B cell (primary cell): Measurements from ENCODE around the gene RIBC2. TPM values are rescaled to one million over a fixed set of nuclear protein-coding genes. Genes with fewer than 3 reads are reported as not detected.

Experiments
- ATAC-seq: fragments of 200-7000 bp; cut with Tn5 transposase; one replicate; pipeline ENCODE4 v1.10.0; 2021; ENCODE audit warnings: low read depth, mild to moderate bottlenecking, moderate number of reproducible peaks, moderate library complexity
- CTCF ChIA-PET: fragments of 350-600 bp; sonication (Branson Sonifier 250); formaldehyde crosslinking; loops from one replicate; lab custom pipeline; 2021; ENCODE audit warnings: antibody characterized with exemption, inconsistent platforms; lab: Charles Lee
- POLR2A ChIA-PET: fragments of 350-600 bp; sonication (Branson Sonifier 250); formaldehyde crosslinking; loops from one replicate; lab custom pipeline; 2021; ENCODE audit warnings: antibody characterized with exemption; lab: Charles Lee
- DNase-seq: peaks from one replicate; pipeline ENCODE4 v3.0.0; 2013
- H2AFZ ChIP-seq: 2 replicates; pipeline ENCODE4 v1.6.1; 2012; ENCODE audit warnings: mild to moderate bottlenecking, low read depth, low read length; ENCODE audit not compliant: insufficient read depth, poor library complexity, severe bottlenecking
- H3K27ac ChIP-seq, 2 donors: 1 replicate in 1 of 2; 2 replicates in 1 of 2; pipeline ENCODE4 v1.5.1; 2012 to 2013; ENCODE audit warnings: low read length in 2 of 2, mild to moderate bottlenecking in 2 of 2, moderate library complexity in 1 of 2
- H3K27me3 ChIP-seq, 4 experiments: fragments of 200-600 bp in 1 of 4; sonication (generic) in 1 of 4; replicated peaks in 1 of 4; 1 replicate in 2 of 4; 2 replicates in 2 of 4; pipeline versions ENCODE4 v1.6.1 to v1.7.0; 2013 to 2016; ENCODE audit warnings: low read length in 3 of 4, mild to moderate bottlenecking in 2 of 4, mixed read lengths in 1 of 4, moderate library complexity in 1 of 4; ENCODE audit not compliant: insufficient read depth in 4 of 4, control insufficient read depth in 3 of 4; ENCODE audit errors: control extremely low read depth in 1 of 4
- H3K36me3 ChIP-seq, 2 experiments: replicated peaks in 1 of 2; 1 replicate in 1 of 2; 2 replicates in 1 of 2; pipeline versions ENCODE4 v1.6.1 to v1.7.1; 2013; ENCODE audit warnings: low read length in 1 of 2; ENCODE audit not compliant: insufficient read depth in 2 of 2, control insufficient read depth in 1 of 2; ENCODE audit errors: control extremely low read depth in 1 of 2, extremely low read depth in 1 of 2
- H3K4me1 ChIP-seq, 2 donors: fragments of 200-600 bp in 1 of 2; sonication (generic) in 1 of 2; 1 replicate in 1 of 2; 2 replicates in 1 of 2; pipeline versions ENCODE4 v1.5.1 to v1.6.1; 2013 to 2017; ENCODE audit warnings: low read length in 2 of 2; ENCODE audit not compliant: control insufficient read depth in 2 of 2, insufficient read depth in 2 of 2
- H3K4me2 ChIP-seq: replicated peaks from 2 replicates; pipeline ENCODE3; 2012; ENCODE audit warnings: mild to moderate bottlenecking, low read depth, low read length; ENCODE audit not compliant: poor library complexity, severe bottlenecking
- H3K4me3 ChIP-seq, 5 experiments: fragments of 200-600 bp in 1 of 5; sonication (generic) in 1 of 5; 1 replicate in 3 of 5; 2 replicates in 2 of 5; pipeline versions ENCODE4 v1.5.1 to v1.7.0; 2011 to 2016; ENCODE audit warnings: low read length in 4 of 5, mild to moderate bottlenecking in 4 of 5, low read depth in 2 of 5, control low read depth in 1 of 5, moderate library complexity in 1 of 5; ENCODE audit not compliant: insufficient read depth in 1 of 5; ENCODE audit errors: control extremely low read depth in 1 of 5, extremely low read depth in 1 of 5
- H3K79me2 ChIP-seq: fragments of 200-600 bp; sonication (generic); one replicate; pipeline ENCODE4 v1.6.0; 2016; ENCODE audit warnings: low read length; ENCODE audit not compliant: control insufficient read depth, insufficient read depth
- H3K9ac ChIP-seq: fragments of 200-600 bp; sonication (generic); 2 replicates; pipeline ENCODE4 v1.6.1; 2017; ENCODE audit warnings: mild to moderate bottlenecking, low read length, moderate library complexity
- H3K9me3 ChIP-seq, 3 donors: one replicate each; pipeline versions ENCODE4 v1.6.1 to v1.7.1; 2013; ENCODE audit warnings: low read length in 2 of 3; ENCODE audit not compliant: control insufficient read depth in 2 of 3, insufficient read depth in 1 of 3; ENCODE audit errors: control extremely low read depth in 1 of 3
- H4K20me1 ChIP-seq: 2 replicates; pipeline ENCODE4 v1.6.0; 2012; ENCODE audit warnings: mild to moderate bottlenecking, low read length; ENCODE audit not compliant: insufficient read depth, control insufficient read depth, poor library complexity, severe bottlenecking
- H3K27ac Mint-ChIP-seq: one replicate; pipeline ENCODE4 v1.8.0; 2021; ENCODE audit warnings: mixed read lengths
- H3K27me3 Mint-ChIP-seq: one replicate; pipeline ENCODE4 v1.8.0; 2021; ENCODE audit warnings: mixed read lengths
- H3K4me1 Mint-ChIP-seq: one replicate; pipeline ENCODE4 v1.8.0; 2021; ENCODE audit warnings: mixed read lengths
- H3K4me3 Mint-ChIP-seq: one replicate; pipeline ENCODE4 v1.8.0; 2021; ENCODE audit warnings: mixed read lengths
- H3K9me3 Mint-ChIP-seq: one replicate; pipeline ENCODE4 v1.8.0; 2022; ENCODE audit warnings: mixed read lengths; ENCODE audit not compliant: insufficient read depth
- CTCF ChIP-seq: fragments of 200-600 bp; IDR thresholded peaks from one replicate; pipeline ENCODE4 v1.8.0; 2022; ENCODE audit warnings: antibody characterized with exemption, mild to moderate bottlenecking
- EZH2 ChIP-seq: IDR thresholded peaks from 2 replicates; pipeline ENCODE4 v1.6.1; 2012; ENCODE audit warnings: borderline replicate concordance, low read depth, mild to moderate bottlenecking, moderate library complexity, low read length; ENCODE audit not compliant: insufficient read depth, poor library complexity, severe bottlenecking
- WGBS: methylation state at CpG from one replicate; pipeline ENCODE4 v1.1.5; 2013; ENCODE audit warnings: missing lambda C conversion rate; ENCODE audit not compliant: insufficient coverage; 5-methylcytosine and 5-hydroxymethylcytosine counted together
- intact Hi-C: fragments of 100-400 bp; cut with micrococcal nuclease; formaldehyde crosslinking; loops from one replicate; pipeline ENCODE4 v1.10.0; 2022
- polyA plus RNA-seq: library from polyadenylated mRNA; depleted of rRNA; stranded (reverse); fragments of >200 nt; gene quantifications from 2 replicates; pipeline ENCODE4 v1.2.3, GENCODE V29; 2012
- total RNA-seq, 2 donors: library from RNA; stranded (reverse); fragments of 120-200 nt in 1 of 2; gene quantifications; 1 replicate in 1 of 2; 2 replicates in 1 of 2; pipeline versions ENCODE4 v1.2.3 to v1.2.4, GENCODE V29; 2013 to 2022

The RIBC2 gene
- total and polyA plus RNA-seq, 2 donors (not counting 1 experiment from before 2014, with no cell fraction given), result not detected

DNA sequence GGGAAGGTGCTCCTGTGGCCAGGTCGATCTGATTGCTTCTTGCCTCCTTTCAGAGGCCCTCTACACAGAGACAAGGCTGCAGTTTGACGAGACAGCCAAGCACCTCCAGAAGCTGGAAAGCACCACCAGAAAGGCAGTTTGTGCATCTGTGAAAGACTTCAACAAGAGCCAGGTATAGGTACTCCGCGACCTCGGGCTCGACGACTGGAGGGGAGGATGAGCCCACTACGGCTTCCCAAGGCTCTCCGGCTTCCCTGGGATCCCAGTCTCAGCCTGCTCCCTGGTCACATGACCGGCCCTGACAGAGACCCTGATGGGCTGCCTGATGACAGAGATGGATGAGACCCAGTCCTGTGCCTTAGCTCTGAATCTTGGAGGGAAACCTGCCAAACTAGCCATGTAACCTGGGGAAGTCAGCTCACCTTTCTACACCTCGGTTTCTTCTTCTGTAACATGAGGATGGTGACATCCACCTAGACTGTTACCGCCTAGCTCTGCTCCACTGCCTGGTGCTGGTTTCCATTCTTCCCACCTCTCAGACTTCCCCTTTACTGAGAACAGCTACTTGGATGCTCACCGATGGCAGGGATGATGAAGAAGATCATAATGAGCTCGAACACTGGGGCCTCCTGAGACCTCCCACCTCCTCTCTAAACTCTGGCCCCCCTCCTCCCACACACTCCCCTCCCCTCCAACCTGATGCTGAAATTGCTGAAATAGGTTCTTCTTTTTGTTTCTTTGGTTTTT lies 8.9 kb downstream of the RIBC2 start:
- Histone ChIP-seq H3K27me3 (peaks cover 0 to 6% (median 0%) of the 10 kb centered on the region in 4 experiments), H4K20me1 (no peaks in the 10 kb centered on the region), H2AFZ (no peak overlapping the region), H3K79me2 (no peaks in the 10 kb centered on the region), H3K36me3 (no peaks in the 10 kb centered on the region), H3K9me3 (peaks cover 0 to 12% (median 6%) of the 10 kb centered on the region in 3 donors), H3K4me1 (no peaks in the 10 kb centered on the region), H3K27ac (no peak overlapping the region), H3K4me2 (no peak overlapping the region), H3K4me3 (no peak overlapping the region), H3K9ac (no peak overlapping the region)
- H3K27ac Mint-ChIP-seq, result no peak overlapping the region
- H3K4me1 Mint-ChIP-seq, result no peaks in the 10 kb centered on the region
- ChIA-PET POLR2A (no interaction called here), CTCF (interaction anchor here (1.0 to 1.5 kb wide), 3 partner anchors 8 to 14 kb away, joined by 3 to 5 read pairs (median 5); no protein-coding TSS in a partner anchor)
- no peaks in the 10 kb centered on the region for H3K27me3 Mint-ChIP-seq
- no peak for ATAC-seq
- H3K9me3 Mint-ChIP-seq, result peaks cover 7% of the 10 kb centered on the region
- no peak for DNase-seq
- TF ChIP-seq CTCF (no peak), EZH2 (no peak)
- no peak overlapping the region for H3K4me3 Mint-ChIP-seq
- intact Hi-C loops, result no loop called here
- WGBS, result 97% methylated on average over 12 of the region's 14 CpGs

DNA sequence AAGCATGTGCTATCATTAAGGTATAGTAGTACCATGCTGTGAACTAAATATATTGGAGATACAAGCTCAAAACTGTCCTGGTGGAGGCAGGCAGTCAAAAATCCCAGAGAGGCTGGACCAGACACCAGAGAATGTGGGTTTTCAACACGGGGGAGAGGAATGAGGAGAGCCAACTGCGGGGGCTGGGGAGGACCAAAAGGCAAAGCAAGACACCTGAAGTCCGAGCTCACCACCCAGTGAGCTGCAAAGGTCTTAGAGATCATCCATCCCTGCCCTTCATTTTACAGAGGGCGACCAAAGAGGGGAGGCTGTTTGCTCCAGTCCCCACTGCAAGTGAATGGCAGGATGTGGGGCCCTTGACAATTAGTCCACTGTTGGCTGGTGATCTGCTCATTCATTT lies 10.0 kb downstream of the RIBC2 start:
- H3K4me2 ChIP-seq, result no peak overlapping the region
- H3K27ac Mint-ChIP-seq, result no peak overlapping the region
- DNase-seq, result no peak

More for the DNA sequence above, 10.0 kb downstream of the RIBC2 start:
- Histone ChIP-seq H3K27ac (no peak overlapping the region), H3K4me1 (peaks cover 3 to 7% of the 10 kb centered on the region in 2 donors), H3K9me3 (peaks cover 0 to 12% (median 6%) of the 10 kb centered on the region in 3 donors), H4K20me1 (no peaks in the 10 kb centered on the region), H3K27me3 (peaks cover 0 to 6% (median 0%) of the 10 kb centered on the region in 4 experiments), H3K79me2 (no peaks in the 10 kb centered on the region), H2AFZ (no peak overlapping the region), H3K9ac (no peak overlapping the region), H3K4me3 (no peak overlapping the region), H3K36me3 (no peaks in the 10 kb centered on the region)
- POLR2A ChIA-PET, result no interaction called here
- Mint-ChIP-seq H3K9me3 (peaks cover 7% of the 10 kb centered on the region), H3K4me3 (no peak overlapping the region), H3K4me1 (peaks cover 8% of the 10 kb centered on the region), H3K27me3 (no peaks in the 10 kb centered on the region)
- intact Hi-C loops, result no loop called here
- no peak for ATAC-seq
- WGBS, result 89% methylated on average over 4 of the region's 4 CpGs
- TF ChIP-seq CTCF, result no peak
- no peak for TF ChIP-seq EZH2
- CTCF ChIA-PET, result interaction anchor here (1.2 to 1.5 kb wide), 2 partner anchors 9 to 10 kb away, joined by 5 read pairs; no protein-coding TSS in a partner anchor
